KMS-11 (cell line): Measurements from ENCODE around the gene CCL7.

Source experiments
- H2AFZ ChIP-seq: fragments of 200-600 bp; sonication (generic); 2 replicates; pipeline ENCODE4 v1.6.1; 2016; ENCODE audit warnings: antibody characterized with exemption, mixed run types, low read depth
- H3K27ac ChIP-seq: fragments of 200-600 bp; sonication (generic); 2 replicates; pipeline ENCODE4 v1.6.1; 2016; ENCODE audit warnings: mild to moderate bottlenecking, mixed run types
- H3K27me3 ChIP-seq: fragments of 200-600 bp; sonication (generic); 2 replicates; pipeline ENCODE4 v1.6.1; 2017; ENCODE audit warnings: mild to moderate bottlenecking, low read depth, mixed run types, moderate library complexity; ENCODE audit not compliant: insufficient read depth
- H3K36me3 ChIP-seq: fragments of 200-600 bp; sonication (generic); 2 replicates; pipeline ENCODE4 v1.6.1; 2017; ENCODE audit warnings: mild to moderate bottlenecking, mixed run types; ENCODE audit not compliant: insufficient read depth
- H3K4me1 ChIP-seq: fragments of 200-600 bp; sonication (generic); 2 replicates; pipeline ENCODE4 v1.6.1; 2016; ENCODE audit warnings: mild to moderate bottlenecking, low read depth, mixed run types; ENCODE audit not compliant: poor library complexity, severe bottlenecking
- H3K4me2 ChIP-seq: fragments of 200-600 bp; sonication (generic); 2 replicates; pipeline ENCODE4 v1.7.0; 2016; ENCODE audit warnings: mild to moderate bottlenecking, mixed run types
- H3K4me3 ChIP-seq: fragments of 200-600 bp; sonication (generic); IDR thresholded peaks from 2 replicates; pipeline ENCODE4 v1.6.1; 2017; ENCODE audit warnings: low read depth, low read length, mixed read lengths; ENCODE audit not compliant: insufficient read depth
- H3K79me2 ChIP-seq: fragments of 200-600 bp; sonication (generic); 2 replicates; pipeline ENCODE4 v1.6.1; 2016; ENCODE audit warnings: low read depth, mixed run types; ENCODE audit not compliant: insufficient read depth
- H3K9ac ChIP-seq: fragments of 200-600 bp; sonication (generic); 2 replicates; pipeline ENCODE4 v1.6.1; 2016; ENCODE audit warnings: mild to moderate bottlenecking, mixed run types
- H4K20me1 ChIP-seq: fragments of 200-600 bp; sonication (generic); 2 replicates; pipeline ENCODE4 v1.6.1; 2016; ENCODE audit warnings: mild to moderate bottlenecking, mixed run types; ENCODE audit not compliant: insufficient read depth
- CTCF ChIP-seq: fragments of 200-600 bp; sonication (generic); conservative IDR thresholded peaks from 2 replicates; pipeline ENCODE4 v1.6.1; 2017; ENCODE audit warnings: low read depth, mild to moderate bottlenecking, antibody characterized with exemption, low read length, moderate library complexity, mixed read lengths

Gene CCL7

GRCh38 chr17:34252444-34253138 is 17.4 kb upstream of the CCL7 start:
- Histone ChIP-seq H3K4me1 (peaks cover 13% of the 10 kb centered on the region), H3K4me2 (no peak overlapping the region), H2AFZ (no peak overlapping the region)

GRCh38 chr17:34253139-34253525 is 16.9 kb upstream of the CCL7 start:
- Histone ChIP-seq H3K79me2 (no peaks in the 10 kb centered on the region), H2AFZ (no peak overlapping the region), H3K4me3 (no peak overlapping the region), H3K27ac (no peak overlapping the region), H3K4me2 (no peak overlapping the region), H3K9ac (no peak overlapping the region), H3K27me3 (no peaks in the 10 kb centered on the region), H3K4me1 (peaks cover 13% of the 10 kb centered on the region), H3K36me3 (no peaks in the 10 kb centered on the region), H4K20me1 (no peaks in the 10 kb centered on the region)
- no peak for TF ChIP-seq CTCF

More at GRCh38 chr17:34252444-34253138, 17.4 kb upstream of the CCL7 start:
- TF ChIP-seq CTCF, result no peak
- Histone ChIP-seq H3K9ac (no peak overlapping the region), H3K36me3 (no peaks in the 10 kb centered on the region), H3K79me2 (no peaks in the 10 kb centered on the region), H3K27me3 (no peaks in the 10 kb centered on the region), H3K27ac (no peak overlapping the region), H4K20me1 (no peaks in the 10 kb centered on the region), H3K4me3 (no peak overlapping the region)

- no peak overlapping the region for H3K9ac ChIP-seq
- H2AFZ ChIP-seq, result no peak overlapping the region
- no peak overlapping the region for H3K4me3 ChIP-seq
- H3K27me3 ChIP-seq, result no peaks in the 10 kb centered on the region
- no peak overlapping the region for H3K27ac ChIP-seq
- H3K79me2 ChIP-seq, result no peaks in the 10 kb centered on the region
- H4K20me1 ChIP-seq, result no peaks in the 10 kb centered on the region
- no peak overlapping the region for H3K4me2 ChIP-seq
- H3K36me3 ChIP-seq, result no peaks in the 10 kb centered on the region
- H3K4me1 ChIP-seq, result peaks cover 10% of the 10 kb centered on the region
- TF ChIP-seq CTCF, result no peak
Measured at GRCh38 chr17:34254146-34254545, 15.9 kb upstream of the CCL7 start.

- Histone ChIP-seq H3K4me1 (peaks cover 3% of the 10 kb centered on the region), H3K27ac (no peak within 1 kb of the TSS), H3K4me3 (no peak within 1 kb of the TSS), H3K36me3 (no peaks in the 10 kb centered on the region), H3K4me2 (no peak within 1 kb of the TSS), H3K9ac (no peak within 1 kb of the TSS), H2AFZ (no peak within 1 kb of the TSS), H3K27me3 (no peaks in the 10 kb centered on the region), H4K20me1 (no peaks in the 10 kb centered on the region), H3K79me2 (no peaks in the 10 kb centered on the region)
- no peak for TF ChIP-seq CTCF
Measured at GRCh38 chr17:34254651-34255380, 15.2 kb upstream of the CCL7 start, which contains the start of gene CCL2. TSS of gene CCL2 (plus strand) at chr17:34255285. CDS start at chr17:34255350, 65 bp downstream.
